NCI-H510A (cell line): ENCODE data around the gene ULK3.

Experiments
- DNase-seq: peaks from one replicate; lab custom pipeline; 2025; lab: John Stamatoyannopoulos, UW

ULK3 gene

DNA sequence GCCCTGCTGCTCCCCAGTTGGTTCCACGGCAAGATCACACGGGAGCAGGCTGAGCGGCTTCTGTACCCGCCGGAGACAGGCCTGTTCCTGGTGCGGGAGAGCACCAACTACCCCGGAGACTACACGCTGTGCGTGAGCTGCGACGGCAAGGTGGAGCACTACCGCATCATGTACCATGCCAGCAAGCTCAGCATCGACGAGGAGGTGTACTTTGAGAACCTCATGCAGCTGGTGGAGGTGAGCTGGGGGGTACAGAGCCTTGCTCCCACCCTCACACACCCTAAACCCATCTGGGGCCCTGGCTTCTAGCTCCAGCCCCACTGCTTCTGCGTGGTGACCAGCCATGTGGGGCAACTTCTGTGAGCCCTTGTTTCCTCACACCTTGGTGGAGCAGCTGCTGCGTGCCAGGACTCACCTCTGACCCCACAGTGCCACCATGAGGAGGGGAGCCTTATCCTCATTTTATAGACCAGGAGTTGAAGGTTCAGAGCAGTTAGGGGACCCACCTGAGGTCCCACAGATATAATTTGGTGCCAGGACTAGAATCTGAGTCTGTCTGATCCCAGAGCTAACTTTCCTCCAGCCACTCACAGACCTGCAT lies 43.6 kb downstream of the ULK3 start:
- no peak for DNase-seq

DNA sequence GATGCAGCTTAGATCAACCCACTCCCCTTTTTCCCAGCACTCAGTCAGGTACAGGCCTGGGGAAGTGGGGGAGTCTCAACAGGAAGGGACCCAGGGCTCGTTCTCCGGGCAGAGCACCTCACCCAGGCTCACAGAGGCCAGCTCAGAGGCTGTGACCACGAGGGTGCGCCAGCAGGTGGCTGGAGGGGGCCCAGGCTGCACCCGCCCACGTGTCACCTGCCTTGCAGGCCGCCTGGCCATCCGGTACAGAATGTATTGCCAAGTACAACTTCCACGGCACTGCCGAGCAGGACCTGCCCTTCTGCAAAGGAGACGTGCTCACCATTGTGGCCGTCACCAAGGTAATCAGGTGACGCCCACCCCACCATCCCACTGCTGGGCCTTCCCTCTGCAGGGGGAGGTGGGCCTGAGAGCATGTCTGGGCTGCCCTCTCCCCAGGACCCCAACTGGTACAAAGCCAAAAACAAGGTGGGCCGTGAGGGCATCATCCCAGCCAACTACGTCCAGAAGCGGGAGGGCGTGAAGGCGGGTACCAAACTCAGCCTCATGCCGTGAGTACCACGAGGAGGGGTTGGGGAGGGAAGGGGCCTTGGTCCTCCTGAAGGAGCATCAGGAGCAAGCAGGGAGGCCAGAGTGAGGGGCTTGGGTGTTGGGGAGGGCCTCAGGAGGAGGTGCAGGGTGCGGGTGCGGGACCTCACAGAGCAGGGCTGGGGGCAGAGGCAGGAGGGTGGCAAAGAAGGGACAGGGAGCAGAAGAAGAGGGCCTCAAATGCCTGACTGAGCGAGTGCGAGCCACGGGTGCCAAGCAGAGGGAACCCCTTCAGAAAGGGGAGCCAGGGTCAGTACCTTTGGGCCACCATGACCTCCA lies 44.3 kb downstream of the ULK3 start:
- DNase-seq: no peak

DNA sequence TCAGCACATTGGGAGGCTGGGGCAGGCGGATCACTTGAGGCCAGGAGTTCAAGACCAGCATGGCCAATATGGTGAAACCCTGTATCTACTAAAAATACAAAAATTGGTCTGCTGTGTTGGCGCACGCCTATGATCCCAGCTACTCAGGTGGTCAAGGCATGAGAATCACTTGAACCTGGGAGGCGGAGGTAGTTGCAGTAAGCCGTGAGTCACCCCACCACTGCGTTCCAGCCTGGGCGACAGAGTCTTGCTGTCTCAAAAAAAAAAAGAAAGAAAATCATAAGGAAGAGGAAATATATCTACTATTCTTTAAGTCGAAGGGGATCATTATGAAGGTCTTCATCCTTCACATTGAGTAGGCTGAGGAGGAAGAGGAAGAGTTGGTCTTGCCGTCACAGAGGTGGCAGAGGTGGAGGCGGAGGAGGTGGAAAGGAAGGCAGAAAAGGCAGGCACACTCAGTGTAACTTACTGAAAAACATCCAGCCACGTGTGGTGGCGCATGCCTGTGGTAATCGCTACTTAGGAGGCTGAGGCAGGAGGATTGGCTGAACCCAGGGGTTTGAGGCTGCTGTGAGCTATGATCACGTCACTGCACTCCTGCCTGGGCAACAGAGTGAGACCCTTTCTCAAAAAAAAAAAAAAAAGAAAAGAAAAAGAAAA lies 46.9 kb downstream of the ULK3 start:
- DNase-seq: no peak

DNA sequence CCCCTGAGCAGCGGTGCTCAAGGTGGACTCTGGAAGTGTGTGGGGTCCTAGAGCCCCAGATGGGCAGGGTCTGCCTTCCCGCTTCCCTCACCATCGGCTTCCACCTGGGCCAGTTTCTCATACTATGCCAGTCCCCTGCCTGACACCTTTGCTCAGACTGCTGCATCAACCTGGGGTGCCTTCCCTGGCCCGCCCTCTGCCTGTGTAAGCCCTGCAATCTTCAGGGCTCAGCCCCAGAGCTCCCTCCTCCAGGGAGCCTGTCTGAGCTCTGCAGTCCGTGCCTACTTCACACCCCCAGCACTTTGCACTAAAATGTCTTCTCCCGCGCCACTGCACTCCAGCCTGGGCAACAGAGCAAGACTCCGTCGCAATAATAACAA lies 48.0 kb downstream of the ULK3 start:
- no peak for DNase-seq

DNA sequence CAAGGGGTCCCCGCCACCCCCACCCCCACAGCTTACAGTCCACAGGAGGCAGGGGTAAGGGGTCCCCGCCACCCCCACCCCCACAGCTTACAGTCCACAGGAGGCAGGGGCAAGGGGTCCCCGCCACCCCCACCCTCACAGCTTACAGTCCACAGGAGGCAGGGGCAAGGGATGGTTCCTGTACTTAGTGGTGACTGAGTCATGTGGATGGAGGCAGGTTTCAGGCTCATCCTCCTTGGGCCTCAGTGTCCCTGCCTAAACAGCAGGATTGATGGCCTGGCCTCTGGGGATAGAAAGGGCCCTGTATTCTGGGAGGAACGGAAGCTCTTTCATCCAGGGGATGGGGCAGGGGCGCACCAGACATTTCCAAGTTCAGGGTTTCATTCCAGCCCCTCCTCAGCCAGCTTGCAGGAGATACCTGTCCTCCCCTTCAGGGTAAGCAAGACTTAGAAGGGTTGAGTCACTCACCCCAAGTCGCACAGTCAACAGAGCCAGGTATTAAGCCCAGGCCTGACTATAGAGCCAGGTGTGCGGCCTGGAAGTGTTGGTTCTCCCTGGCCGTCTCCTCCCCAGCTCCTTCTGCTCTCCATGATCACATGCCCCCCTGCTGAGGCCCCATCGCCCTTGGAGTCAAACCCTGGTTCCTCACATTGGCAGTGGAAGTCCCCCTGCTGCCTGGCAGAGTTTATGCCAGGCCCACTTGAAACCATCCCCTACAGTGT lies 48.5 kb downstream of the ULK3 start:
- no peak for DNase-seq

DNA sequence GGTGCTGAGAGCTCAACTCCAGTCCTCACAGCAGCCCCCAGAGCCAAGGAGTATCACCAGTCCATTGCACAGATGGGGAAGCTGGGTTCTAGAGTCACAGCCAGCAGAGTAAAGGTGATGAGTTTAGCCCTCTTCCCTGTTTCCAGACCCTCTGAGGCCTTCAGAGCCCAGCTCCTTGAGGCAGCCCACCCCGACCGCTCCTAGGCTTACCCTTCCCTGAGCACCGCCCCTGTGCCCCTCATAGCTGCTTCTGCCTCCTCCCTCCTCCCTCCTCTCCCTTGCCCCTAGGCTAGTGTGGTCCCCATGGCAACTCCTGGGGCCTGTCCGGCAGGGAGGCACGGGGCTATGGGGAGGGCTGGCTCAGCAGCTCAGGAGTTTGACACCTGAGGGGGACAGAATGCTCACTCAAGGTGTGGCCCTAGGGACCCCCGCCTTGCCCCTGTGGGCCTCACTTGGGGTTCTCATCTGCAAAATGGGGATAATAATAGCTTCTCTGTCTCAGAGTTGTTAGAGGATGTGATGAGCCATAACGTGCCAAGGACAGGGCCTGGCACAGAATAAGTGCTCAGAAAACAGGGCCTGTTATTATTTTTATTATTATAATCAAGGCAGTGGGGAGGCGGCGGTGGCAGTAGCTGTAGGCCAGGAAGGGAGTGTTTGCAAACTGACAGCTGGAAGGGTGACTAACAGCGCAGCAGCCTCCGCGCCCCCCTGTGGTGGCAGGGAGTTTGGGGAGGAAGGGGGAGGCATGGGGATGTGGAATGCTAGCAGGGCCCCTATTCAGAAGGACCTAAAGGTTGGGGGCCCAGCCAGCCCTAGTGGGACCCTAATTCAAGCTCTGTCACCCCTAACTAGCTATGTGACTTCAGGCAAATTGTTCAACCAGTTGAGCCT lies 49.6 kb downstream of the ULK3 start:
- no peak for DNase-seq

DNA sequence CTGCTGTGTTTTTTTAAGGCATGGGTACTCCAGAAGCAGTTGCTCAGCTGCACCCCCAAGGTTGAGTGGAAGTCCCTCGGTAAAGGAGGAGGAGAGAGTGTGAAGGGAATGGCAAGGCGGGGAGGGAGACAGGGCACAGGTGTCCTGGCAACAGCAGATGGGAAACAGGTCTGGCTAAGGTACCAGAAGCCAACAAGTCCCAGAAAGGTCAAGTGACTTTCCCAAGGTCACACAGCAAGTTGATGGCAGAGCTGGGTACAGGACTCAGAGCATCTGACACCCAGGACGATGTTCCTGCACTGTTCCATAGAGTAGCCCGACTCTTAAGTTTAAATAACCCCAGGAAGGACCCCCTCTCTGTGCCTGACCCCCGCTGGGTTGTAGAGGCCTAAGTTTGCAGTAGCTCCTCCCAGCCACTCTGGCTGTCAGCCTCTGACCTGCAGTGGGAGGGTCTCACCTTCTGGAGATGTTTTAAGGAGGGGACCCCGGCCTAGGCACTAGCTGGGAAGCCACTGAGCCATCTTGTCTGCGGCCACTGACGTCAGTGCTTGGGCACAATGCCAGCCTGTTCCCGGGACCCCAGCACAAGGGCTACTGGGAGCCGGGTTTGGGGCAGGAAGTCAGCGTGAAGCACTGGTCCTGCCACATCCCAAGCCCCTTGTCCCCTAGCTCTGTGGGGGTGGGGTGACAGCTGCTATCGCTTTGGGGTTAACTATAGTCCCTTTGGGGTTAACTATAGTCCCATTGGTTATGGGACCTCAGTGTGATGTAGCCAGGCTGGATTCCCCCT lies 50.5 kb downstream of the ULK3 start:
- no peak for DNase-seq

DNA sequence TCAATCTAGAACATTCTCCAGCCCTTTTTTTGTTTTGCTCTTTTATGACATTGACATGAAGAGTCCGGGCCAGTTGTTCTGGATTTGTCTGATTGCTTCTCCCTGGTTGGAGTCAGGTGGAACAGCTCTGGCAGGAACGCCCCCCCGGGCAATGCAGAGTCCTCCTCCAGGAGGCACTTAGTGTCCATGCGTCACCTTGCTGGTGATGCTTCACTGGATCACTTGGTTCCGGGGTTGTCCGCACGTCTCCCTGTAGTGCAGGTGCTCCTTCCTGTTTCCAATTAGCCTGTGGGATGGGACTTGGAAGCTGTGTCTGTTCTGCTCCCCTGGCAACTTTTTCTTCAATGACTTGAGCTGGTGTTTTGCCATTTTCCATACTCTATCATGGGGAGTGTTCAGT lies 51.3 kb downstream of the ULK3 start:
- DNase-seq: no peak

DNA sequence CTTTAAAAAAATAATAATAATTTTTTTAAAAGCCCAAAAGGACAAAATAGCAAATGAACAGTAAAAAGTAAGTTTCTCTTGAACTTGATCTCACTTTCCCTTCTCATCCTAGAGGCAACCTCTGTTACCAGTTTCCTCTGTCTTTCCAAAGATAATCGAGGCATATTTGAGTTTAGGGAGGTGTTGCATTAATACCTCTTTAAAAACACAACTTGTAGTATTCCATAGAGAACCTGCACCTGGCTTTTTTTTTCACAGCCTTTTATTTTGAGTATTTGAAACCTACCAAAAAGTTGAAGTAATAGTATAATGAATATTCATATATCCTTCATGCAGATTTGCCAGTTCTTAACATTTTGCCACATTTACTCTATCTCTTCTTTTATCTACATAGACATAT lies 51.9 kb downstream of the ULK3 start:
- no peak for DNase-seq

DNA sequence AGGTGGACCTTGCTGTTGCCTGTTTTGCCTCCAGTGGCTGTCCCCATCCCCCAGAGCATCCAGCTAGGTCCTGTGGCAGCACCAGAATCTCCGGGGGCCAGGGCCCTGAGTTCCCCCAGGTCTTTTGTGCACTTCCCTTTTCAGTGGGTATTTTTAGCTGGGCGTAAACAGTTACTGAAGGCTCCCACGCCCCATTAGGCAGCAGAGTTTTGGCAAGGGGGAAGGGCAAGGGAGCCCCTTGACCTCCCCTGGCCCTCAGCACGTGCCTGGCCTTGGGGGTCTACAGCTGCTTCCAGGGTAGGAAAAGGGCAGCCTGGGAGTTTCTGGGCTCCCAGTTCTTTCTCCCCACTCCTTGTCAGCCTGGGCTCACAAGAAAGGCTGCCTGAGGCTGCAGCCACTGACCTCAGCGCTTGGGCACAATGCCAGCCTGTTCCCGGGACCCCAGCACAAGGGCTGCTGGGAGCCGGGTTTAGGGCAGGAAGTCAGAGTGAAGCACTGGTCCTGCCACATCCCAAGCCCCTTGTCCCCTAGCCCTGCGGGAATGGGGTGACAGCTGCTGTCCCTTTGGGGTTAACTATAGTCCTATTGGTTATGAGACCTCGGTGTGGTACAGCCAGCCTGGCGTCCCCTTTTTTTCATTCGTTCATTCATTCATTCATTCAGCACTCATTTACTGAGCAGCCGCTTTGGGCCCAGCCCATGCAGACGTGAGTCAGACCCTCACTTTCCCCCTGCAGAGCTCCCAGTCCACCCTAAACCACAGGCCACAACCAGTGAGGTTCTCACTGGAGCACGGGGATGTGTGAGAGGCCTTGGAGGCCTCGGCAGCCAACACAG lies 52.7 kb downstream of the ULK3 start:
- DNase-seq: no peak

DNA sequence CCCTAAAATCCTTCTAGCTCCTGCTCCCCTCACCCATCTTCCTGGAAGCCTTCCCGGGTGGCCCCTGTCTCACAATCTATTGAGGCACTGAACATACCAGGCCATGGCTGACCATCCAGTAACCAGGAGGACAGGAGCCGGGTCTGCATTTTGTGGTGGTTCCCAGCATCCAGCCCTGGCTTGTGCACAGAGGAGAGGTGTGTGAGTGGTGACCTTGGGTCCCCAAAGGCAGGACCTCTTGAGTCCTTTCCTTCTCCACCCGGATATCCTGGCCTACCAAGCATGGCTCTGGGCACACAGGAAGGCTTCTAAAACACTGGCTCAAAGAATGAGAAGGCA lies 53.2 kb downstream of the ULK3 start:
- DNase-seq: no peak

DNA sequence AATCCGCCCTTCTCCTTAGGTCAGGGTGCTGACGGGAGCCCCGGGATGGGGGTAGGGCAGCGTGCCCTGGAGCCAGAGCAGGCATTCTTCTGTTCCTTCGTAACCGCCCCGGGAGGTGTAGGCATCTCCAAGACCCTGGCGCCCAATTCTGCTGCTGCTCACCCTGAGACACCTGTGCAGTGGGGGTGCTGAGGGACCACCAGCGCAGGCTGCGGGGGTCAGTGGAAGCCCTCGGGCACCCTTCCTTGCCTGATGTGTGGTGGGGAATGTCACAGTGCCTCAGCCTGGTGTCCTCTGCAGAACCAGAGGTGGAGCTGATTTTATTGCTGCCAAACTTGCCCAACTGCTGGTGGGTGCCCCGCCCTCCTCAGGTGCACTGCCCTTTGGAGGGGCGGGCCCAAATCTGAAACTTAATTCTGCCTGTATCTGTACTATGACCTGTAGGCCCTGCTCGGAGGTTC lies 53.8 kb downstream of the ULK3 start:
- DNase-seq: no peak

DNA sequence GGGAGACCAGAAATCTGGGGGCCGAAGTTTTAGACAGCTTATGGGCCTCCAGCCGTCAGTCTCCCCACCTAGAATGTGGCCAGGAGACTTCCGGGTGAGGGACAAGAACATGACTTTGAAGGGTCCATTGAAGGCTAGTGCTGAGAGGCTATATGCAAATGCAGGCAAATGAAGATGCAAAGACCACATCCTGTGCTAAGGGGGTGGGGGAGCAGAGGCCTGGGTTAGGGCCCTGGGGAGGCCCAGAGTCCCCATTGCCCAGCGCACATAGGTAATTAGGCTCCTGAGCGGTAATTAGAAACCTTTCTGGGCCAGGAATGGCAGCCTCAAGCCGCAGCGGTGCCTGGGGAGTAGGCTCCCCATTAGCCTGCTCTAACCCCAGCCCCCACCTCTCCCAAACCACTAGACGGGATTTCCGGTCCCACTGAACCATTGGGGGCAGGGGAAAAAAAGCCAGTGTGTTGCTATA lies 54.2 kb downstream of the ULK3 start:
- DNase-seq: no peak

DNA sequence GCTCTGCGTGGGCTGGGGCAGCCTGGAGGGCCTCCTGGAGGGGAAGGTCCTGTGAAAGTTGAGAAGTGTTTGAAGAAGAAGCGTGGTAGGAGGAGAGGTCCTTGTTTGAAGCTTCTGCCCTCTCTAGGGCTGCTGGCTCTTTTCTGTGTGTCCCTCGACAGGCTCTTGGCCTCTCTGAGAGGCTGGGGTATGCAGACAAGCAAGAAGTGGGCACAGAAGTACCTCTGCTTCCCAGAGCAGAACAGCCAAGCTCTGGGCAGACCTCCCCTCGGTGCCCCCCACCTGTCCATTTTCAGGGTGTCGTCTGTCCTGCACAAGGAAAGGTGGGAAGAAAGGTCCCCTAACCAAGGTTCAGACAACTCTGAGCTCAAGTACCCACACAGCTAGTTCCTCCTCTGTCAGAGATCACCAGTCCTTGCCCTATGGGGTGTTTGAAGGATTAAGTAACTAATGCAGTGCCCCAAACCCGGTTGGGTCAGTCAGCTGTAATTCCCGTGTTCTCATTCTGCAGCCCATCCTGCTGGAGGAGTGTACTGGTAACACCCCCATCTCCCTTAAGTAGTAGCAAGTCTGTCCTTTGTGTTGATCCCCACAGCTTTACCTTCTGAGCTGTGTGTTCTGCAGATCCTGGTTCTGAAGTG lies 54.8 kb downstream of the ULK3 start:
- DNase-seq: no peak

DNA sequence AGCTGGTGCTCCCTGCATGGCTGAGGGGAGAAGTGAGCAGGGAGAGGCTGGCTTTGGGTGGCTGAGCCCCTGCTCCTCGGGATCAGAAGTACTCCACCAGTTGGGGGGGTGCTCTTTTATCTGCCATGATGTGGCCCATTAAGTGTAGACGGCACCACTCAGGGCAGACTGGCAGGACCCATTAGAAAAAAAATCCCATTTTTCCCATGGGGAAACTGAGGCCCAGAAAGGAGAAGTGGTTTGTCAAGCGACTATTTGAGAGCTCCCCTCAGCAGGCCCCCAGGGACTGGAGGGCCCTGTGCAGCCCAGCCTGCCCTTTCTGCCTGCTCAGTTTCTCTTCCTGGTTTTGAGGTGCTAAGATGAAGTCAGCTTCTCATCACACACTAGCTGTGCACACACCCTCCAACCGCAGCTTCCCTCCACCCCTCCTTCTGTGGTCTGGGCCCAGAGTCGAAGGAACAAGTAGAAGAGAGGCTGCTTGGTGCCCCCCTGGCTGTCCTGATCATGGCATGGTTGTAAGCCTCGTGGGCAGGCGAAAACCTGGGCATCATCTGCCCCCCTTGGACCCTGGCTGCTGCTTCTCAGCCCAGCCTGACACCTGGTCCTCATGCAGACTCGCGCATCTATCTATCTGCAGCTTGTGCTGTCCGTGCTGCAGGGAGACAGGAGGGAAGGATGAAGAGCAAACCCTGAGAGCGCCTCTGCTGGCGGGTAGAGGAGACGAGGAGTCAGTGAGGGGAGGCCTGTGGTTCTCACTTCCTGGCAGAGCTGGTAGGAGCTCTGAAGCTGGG lies 55.5 kb downstream of the ULK3 start:
- peak; percentile 47 for DNase-seq

DNA sequence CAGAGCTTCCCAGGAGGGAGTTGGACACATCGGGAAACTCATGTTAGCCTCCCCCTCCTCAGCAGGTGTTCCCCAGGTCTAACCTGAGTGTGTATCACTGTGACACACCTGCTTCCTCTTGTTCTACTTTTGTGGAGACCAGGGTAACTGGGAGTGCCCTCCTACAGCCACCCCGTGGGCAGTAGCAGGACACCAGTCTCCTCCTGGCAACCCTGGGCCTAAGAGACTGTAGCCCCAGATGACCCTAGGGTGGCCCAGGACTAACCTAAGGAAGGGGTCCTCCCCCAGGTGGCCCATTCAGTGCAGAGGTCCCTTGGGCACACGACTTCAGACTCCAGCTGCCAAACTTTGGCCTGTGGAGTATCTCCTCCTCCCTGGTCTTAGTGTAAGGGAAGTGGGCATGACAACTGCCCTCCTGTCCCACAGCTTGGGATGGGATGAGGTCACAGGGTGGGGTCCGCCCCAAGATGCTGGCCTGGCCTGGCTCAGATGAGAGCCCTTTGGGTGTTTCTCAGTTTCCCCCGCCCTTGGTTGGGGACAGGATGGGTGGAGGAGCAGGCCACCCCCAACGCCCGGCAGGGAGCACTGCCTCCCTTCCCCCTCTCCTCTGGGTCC lies 56.3 kb downstream of the ULK3 start:
- no peak for DNase-seq
